Panc1 (cell line): ENCODE measurements around the gene GRID1. TPM values are rescaled to one million over a fixed set of nuclear protein-coding genes. Genes with fewer than 3 reads are reported as not detected.

ENCODE experiments used
- ATAC-seq: fragments of 200-7000 bp; cut with Tn5 transposase; 2 replicates; pipeline ENCODE4 v1.9.1; 2020; ENCODE audit warnings: mild to moderate bottlenecking, moderate library complexity
- BruUV-seq: library from RNA; stranded (reverse); fragments of 400-500 nt; replicated peaks from 2 replicates; lab custom pipeline; 2021; lab: Mats Ljungman, UMichigan
- CTCF ChIA-PET: fragments of 300-600 bp; sonication (Branson Sonifier 250); formaldehyde crosslinking; loops from one replicate; lab custom pipeline; 2022; ENCODE audit warnings: antibody characterized with exemption; lab: Charles Lee
- POLR2A ChIA-PET: fragments of 300-600 bp; sonication (Branson Sonifier 250); formaldehyde crosslinking; loops from one replicate; lab custom pipeline; 2022; ENCODE audit warnings: antibody characterized with exemption; lab: Charles Lee
- DNase-seq: peaks from one replicate; pipeline ENCODE4 v3.0.0-alpha.2; 2010; ENCODE audit warnings: low read depth, low spot score
- H3K27ac ChIP-seq: 2 replicates; pipeline ENCODE4 v1.5.1; 2011; ENCODE audit warnings: mild to moderate bottlenecking, low read length, inconsistent platforms
- H3K27me3 ChIP-seq: fragments of 200-500 bp; sonication (Bioruptor generic); 2 replicates; pipeline ENCODE4 v1.6.0; 2014; ENCODE audit warnings: low read length, inconsistent platforms; ENCODE audit not compliant: control insufficient read depth, insufficient read depth
- H3K36me3 ChIP-seq: fragments of 200-500 bp; sonication (Bioruptor generic); 2 replicates; pipeline ENCODE4 v1.5.1; 2014; ENCODE audit warnings: inconsistent platforms, mild to moderate bottlenecking, low read length, moderate library complexity; ENCODE audit not compliant: control insufficient read depth, insufficient read depth
- H3K4me1 ChIP-seq: 2 replicates; pipeline ENCODE4 v1.5.1; 2011; ENCODE audit warnings: inconsistent platforms, mild to moderate bottlenecking, low read length, moderate library complexity; ENCODE audit not compliant: control insufficient read depth, insufficient read depth
- H3K4me3 ChIP-seq, 2 experiments: 2 replicates each; pipeline ENCODE4 v1.5.1; 2011 to 2012; ENCODE audit warnings: low read depth in 2 of 2, low read length in 2 of 2, mild to moderate bottlenecking in 2 of 2, inconsistent platforms in 1 of 2, moderate library complexity in 1 of 2
- H3K9me3 ChIP-seq: fragments of 200-500 bp; sonication (Bioruptor generic); 2 replicates; pipeline ENCODE4 v1.5.1; 2014; ENCODE audit warnings: low read depth, mild to moderate bottlenecking, inconsistent platforms, low read length, moderate library complexity; ENCODE audit not compliant: control insufficient read depth, insufficient read depth
- POLR2AphosphoS5 ChIP-seq: IDR thresholded peaks from 2 replicates; pipeline ENCODE4 v1.6.1; 2012; ENCODE audit warnings: mild to moderate bottlenecking, low read depth, low read length, moderate library complexity
- SIN3A ChIP-seq: IDR thresholded peaks from 2 replicates; pipeline ENCODE4 v1.6.1; 2012; ENCODE audit warnings: low read depth, mild to moderate bottlenecking, low read length, moderate library complexity, borderline replicate concordance; ENCODE audit not compliant: insufficient read depth
- TCF7L2 ChIP-seq: IDR thresholded peaks from 2 replicates; pipeline ENCODE4 v1.6.1; 2011; ENCODE audit warnings: mild to moderate bottlenecking, low read depth, low read length, inconsistent platforms
- in situ Hi-C: cut with HindIII; loops from 2 replicates; pipeline ENCODE4 v1.10.0; 2016; ENCODE audit warnings: low sequenced_read_pairs, low pct_unique_long_range_greater_than_20kb
- intact Hi-C: fragments of 100-400 bp; cut with micrococcal nuclease; formaldehyde crosslinking; loops from one replicate; pipeline ENCODE4 v1.10.0; 2022; ENCODE audit not compliant: unreplicated experiment
- total RNA-seq: library from RNA; stranded (reverse); gene quantifications from one replicate; pipeline ENCODE4 v1.2.1, GENCODE V29; 2021; ENCODE audit not compliant: unreplicated experiment
- TF ChIP-seq, protein P1 (sequence below): fragments of 450-650 bp; IDR thresholded peaks from 2 replicates; pipeline ENCODE4 v1.5.1; 2017; ENCODE audit warnings: mild to moderate bottlenecking
- TF ChIP-seq, protein P2 (sequence below), 2 experiments: IDR thresholded peaks; 2 replicates each; pipeline ENCODE4 v1.6.1; 2011 to 2012; ENCODE audit warnings: low read depth in 2 of 2, control low read depth in 1 of 2, low read length in 1 of 2, mild to moderate bottlenecking in 1 of 2, moderate library complexity in 1 of 2; ENCODE audit not compliant: insufficient read depth in 1 of 2

The GRID1 gene
- total RNA-seq, 1 experiment from 2014 or later = 2.3 TPM

DNA sequence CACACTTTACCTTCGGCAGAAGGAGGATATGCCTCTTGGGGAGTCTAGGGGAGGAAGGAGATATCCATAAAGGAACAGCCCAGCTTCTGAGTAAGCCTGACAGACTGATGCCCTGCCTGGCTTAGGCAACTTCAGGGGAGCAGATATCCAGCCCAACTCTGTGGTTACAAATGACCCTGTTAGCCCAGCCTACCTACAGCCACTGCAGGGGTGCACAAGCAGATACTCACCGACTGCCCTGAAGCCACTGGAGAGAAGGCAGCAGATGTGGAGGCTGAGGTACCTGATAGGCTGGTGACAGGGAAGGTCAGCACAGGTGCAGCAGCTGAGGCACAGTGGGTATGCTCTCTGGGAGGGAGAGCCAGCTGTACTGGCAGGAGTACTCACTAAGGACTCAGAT lies 770.2 kb downstream of the GRID1 start:
- in situ Hi-C loops (no loop called here), intact Hi-C loops (no loop called here)
- Histone ChIP-seq H3K36me3 (no peaks in the 10 kb centered on the region), H3K4me3 (no peak overlapping the region), H3K27ac (no peak overlapping the region), H3K27me3 (no peaks in the 10 kb centered on the region), H3K9me3 (no peaks in the 10 kb centered on the region), H3K4me1 (no peaks in the 10 kb centered on the region)
- no TSS peak for BruUV-seq
- ATAC-seq (no peak), DNase-seq (no peak)
- ChIA-PET POLR2A (no interaction called here), CTCF (no interaction called here)
- no peak for TF ChIP-seq POLR2AphosphoS5
- TF ChIP-seq, protein P1, sequence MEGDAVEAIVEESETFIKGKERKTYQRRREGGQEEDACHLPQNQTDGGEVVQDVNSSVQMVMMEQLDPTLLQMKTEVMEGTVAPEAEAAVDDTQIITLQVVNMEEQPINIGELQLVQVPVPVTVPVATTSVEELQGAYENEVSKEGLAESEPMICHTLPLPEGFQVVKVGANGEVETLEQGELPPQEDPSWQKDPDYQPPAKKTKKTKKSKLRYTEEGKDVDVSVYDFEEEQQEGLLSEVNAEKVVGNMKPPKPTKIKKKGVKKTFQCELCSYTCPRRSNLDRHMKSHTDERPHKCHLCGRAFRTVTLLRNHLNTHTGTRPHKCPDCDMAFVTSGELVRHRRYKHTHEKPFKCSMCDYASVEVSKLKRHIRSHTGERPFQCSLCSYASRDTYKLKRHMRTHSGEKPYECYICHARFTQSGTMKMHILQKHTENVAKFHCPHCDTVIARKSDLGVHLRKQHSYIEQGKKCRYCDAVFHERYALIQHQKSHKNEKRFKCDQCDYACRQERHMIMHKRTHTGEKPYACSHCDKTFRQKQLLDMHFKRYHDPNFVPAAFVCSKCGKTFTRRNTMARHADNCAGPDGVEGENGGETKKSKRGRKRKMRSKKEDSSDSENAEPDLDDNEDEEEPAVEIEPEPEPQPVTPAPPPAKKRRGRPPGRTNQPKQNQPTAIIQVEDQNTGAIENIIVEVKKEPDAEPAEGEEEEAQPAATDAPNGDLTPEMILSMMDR = no peak
- TF ChIP-seq TCF7L2 = no peak
- TF ChIP-seq, protein P2, sequence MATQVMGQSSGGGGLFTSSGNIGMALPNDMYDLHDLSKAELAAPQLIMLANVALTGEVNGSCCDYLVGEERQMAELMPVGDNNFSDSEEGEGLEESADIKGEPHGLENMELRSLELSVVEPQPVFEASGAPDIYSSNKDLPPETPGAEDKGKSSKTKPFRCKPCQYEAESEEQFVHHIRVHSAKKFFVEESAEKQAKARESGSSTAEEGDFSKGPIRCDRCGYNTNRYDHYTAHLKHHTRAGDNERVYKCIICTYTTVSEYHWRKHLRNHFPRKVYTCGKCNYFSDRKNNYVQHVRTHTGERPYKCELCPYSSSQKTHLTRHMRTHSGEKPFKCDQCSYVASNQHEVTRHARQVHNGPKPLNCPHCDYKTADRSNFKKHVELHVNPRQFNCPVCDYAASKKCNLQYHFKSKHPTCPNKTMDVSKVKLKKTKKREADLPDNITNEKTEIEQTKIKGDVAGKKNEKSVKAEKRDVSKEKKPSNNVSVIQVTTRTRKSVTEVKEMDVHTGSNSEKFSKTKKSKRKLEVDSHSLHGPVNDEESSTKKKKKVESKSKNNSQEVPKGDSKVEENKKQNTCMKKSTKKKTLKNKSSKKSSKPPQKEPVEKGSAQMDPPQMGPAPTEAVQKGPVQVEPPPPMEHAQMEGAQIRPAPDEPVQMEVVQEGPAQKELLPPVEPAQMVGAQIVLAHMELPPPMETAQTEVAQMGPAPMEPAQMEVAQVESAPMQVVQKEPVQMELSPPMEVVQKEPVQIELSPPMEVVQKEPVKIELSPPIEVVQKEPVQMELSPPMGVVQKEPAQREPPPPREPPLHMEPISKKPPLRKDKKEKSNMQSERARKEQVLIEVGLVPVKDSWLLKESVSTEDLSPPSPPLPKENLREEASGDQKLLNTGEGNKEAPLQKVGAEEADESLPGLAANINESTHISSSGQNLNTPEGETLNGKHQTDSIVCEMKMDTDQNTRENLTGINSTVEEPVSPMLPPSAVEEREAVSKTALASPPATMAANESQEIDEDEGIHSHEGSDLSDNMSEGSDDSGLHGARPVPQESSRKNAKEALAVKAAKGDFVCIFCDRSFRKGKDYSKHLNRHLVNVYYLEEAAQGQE (IDR thresholded peaks at IDR 0.05; ENCODE audit: insufficient read depth in 1 of 2, low read depth in 2 of 2, low read length in 1 of 2) = no peak
- no peak for TF ChIP-seq SIN3A

DNA sequence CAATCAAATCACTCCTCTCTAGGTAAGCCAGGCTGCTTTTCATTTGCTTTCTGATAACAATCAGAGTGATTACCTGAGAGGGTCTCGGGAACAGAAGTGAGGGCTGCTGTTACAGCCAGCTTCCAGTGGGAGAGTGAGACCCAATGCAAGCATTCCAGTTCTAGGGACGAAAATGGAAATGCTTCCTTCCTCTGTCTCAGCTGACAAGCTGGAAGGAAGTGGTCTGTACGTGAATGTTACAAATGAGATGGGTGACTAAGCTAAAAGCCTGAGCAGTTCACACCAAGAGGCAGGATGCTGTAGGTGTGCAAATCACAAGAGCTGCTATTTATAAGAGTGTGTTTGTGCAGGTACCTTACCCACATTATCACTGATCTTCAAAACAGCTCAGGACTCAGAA lies 772.4 kb downstream of the GRID1 start:
- Histone ChIP-seq H3K27me3 (no peaks in the 10 kb centered on the region), H3K9me3 (no peaks in the 10 kb centered on the region), H3K4me1 (no peaks in the 10 kb centered on the region), H3K27ac (no peak overlapping the region), H3K36me3 (no peaks in the 10 kb centered on the region), H3K4me3 (no peak overlapping the region)
- ChIA-PET POLR2A (interaction anchor here (0.7 kb wide), 1 partner anchor 48 kb away, joined by 3 read pairs; no protein-coding TSS in a partner anchor), CTCF (no interaction called here)
- intact Hi-C loops (no loop called here), in situ Hi-C loops (no loop called here)
- no peak for DNase-seq
- no TSS peak for BruUV-seq
- TF ChIP-seq TCF7L2 (no peak), SIN3A (no peak)
- TF ChIP-seq, protein P2 (IDR thresholded peaks at IDR 0.05; ENCODE audit: insufficient read depth in 1 of 2, low read depth in 2 of 2, low read length in 1 of 2) = no peak
- no peak for ATAC-seq
